Activated CD8-positive, alpha-beta memory T cell treated with anti-CD3 and anti-CD28 coated beads for 48 hours (primary cell): ENCODE data around the gene PPFIBP1.
"Not testable (repeated sequence)": the region's sequence is repeated elsewhere in the genome, so short reads cannot be mapped to it uniquely, and the experiment has no call there.

Source experiments
- DNase-seq, 3 experiments: peaks; one replicate each; pipeline ENCODE4 v3.0.0-alpha.2; 2020; ENCODE audit warnings: low read depth in 2 of 3, low spot score in 2 of 3

PPFIBP1 gene

GRCh38 chr12:27705263-27705662, 181.3 kb downstream of the PPFIBP1 start:
- no peak for DNase-seq

- DNase-seq: no peak
Measured at GRCh38 chr12:27707216-27707615, 183.2 kb downstream of the PPFIBP1 start.

- no peak for DNase-seq
Measured at GRCh38 chr12:27709212-27709931, 185.4 kb downstream of the PPFIBP1 start.

- DNase-seq: no peak
Measured at GRCh38 chr12:27709932-27710591, 186.1 kb downstream of the PPFIBP1 start.

- DNase-seq: peak; percentile 77 to 85 (median 79)
Measured at GRCh38 chr12:27710592-27711316, 186.7 kb downstream of the PPFIBP1 start, which contains the start of gene MRPS35. MRPS35 (plus strand) TSS chr12:27710832; CDS start chr12:27710844, 12 bp downstream.

GRCh38 chr12:27711317-27711682, 187.3 kb downstream of the PPFIBP1 start:
- no peak for DNase-seq

- DNase-seq: no peak
Measured at GRCh38 chr12:27711967-27712366, 188.0 kb downstream of the PPFIBP1 start.

GRCh38 chr12:27723212-27723611, 199.2 kb downstream of the PPFIBP1 start:
- DNase-seq: no peak

- no peak for DNase-seq
Measured at GRCh38 chr12:27730097-27730588, 206.1 kb downstream of the PPFIBP1 start.

GRCh38 chr12:27732281-27732680, 208.3 kb downstream of the PPFIBP1 start:
- DNase-seq: no peak

- no peak for DNase-seq
Measured at GRCh38 chr12:27733052-27733656, 209.1 kb downstream of the PPFIBP1 start.

- no peak for DNase-seq
Measured at GRCh38 chr12:27733791-27734190, 209.8 kb downstream of the PPFIBP1 start.

GRCh38 chr12:27734321-27734720, 210.3 kb downstream of the PPFIBP1 start:
- DNase-seq: not testable (repeated sequence)

- no peak for DNase-seq
Measured at GRCh38 chr12:27743601-27744000, 219.6 kb downstream of the PPFIBP1 start.
